Measurements from ENCODE around the gene ALX4.

DNA sequence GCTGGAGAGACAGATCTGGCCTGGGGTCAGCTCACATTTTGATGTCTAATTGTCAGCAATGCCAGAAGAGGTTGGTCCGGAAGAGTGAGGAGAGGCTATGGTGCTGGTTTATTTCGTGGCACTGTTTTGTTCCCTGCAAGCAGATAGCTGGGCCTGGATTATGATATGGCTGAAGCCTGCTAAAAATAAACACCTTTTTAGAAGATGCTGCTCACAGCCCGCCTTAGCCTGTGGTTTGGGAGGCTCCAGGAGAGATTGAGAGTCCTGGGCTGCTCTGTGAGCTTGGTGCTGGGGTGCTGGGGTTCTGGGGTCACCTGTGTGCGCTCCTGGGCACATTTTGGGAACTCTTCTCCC lies 29.6 kb upstream of the ALX4 start:
- TF ChIP-seq FOS (IDR thresholded peaks at IDR 0.05; ENCODE audit: borderline replicate concordance, insufficient read depth, low read length) (no peak), POLR2AphosphoS5 (IDR thresholded peaks at IDR 0.05; ENCODE audit: insufficient read depth, low read depth, low read length) (no peak), EZH2 (IDR thresholded peaks at IDR 0.05; ENCODE audit: borderline replicate concordance, low read depth, low read length, severe bottlenecking) (no peak), POLR2A (IDR thresholded peaks at IDR 0.05; ENCODE audit: low read depth, low read length) (no peak), MYC (IDR thresholded peaks at IDR 0.05; ENCODE audit: low read depth, low read length) (no peak), GATA2 (IDR thresholded peaks at IDR 0.05; ENCODE audit: insufficient read depth, insufficient read length, low read depth, low read length) (no peak)
- TF ChIP-seq, protein P1, sequence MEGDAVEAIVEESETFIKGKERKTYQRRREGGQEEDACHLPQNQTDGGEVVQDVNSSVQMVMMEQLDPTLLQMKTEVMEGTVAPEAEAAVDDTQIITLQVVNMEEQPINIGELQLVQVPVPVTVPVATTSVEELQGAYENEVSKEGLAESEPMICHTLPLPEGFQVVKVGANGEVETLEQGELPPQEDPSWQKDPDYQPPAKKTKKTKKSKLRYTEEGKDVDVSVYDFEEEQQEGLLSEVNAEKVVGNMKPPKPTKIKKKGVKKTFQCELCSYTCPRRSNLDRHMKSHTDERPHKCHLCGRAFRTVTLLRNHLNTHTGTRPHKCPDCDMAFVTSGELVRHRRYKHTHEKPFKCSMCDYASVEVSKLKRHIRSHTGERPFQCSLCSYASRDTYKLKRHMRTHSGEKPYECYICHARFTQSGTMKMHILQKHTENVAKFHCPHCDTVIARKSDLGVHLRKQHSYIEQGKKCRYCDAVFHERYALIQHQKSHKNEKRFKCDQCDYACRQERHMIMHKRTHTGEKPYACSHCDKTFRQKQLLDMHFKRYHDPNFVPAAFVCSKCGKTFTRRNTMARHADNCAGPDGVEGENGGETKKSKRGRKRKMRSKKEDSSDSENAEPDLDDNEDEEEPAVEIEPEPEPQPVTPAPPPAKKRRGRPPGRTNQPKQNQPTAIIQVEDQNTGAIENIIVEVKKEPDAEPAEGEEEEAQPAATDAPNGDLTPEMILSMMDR (IDR thresholded peaks at IDR 0.05; ENCODE audit: extremely low read depth in 1 of 2, insufficient read depth in 1 of 2, low read depth in 1 of 2, low read length in 2 of 2): no peak
- TF ChIP-seq, protein P2, sequence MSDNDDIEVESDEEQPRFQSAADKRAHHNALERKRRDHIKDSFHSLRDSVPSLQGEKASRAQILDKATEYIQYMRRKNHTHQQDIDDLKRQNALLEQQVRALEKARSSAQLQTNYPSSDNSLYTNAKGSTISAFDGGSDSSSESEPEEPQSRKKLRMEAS (IDR thresholded peaks at IDR 0.05; ENCODE audit: insufficient read depth, insufficient read length): no peak

All from endothelial cell of umbilical vein (primary cell).